Measurements from ENCODE around the gene IFNA1. TPM values are rescaled to one million over a fixed set of nuclear protein-coding genes. Genes with fewer than 3 reads are reported as not detected.
"Not testable (repeated sequence)": the region's sequence is repeated elsewhere in the genome, so short reads cannot be mapped to it uniquely, and the experiment has no call there.

The IFNA1 gene
- total RNA-seq, 1 donor from 2014 or later = 0.62 TPM

DNA sequence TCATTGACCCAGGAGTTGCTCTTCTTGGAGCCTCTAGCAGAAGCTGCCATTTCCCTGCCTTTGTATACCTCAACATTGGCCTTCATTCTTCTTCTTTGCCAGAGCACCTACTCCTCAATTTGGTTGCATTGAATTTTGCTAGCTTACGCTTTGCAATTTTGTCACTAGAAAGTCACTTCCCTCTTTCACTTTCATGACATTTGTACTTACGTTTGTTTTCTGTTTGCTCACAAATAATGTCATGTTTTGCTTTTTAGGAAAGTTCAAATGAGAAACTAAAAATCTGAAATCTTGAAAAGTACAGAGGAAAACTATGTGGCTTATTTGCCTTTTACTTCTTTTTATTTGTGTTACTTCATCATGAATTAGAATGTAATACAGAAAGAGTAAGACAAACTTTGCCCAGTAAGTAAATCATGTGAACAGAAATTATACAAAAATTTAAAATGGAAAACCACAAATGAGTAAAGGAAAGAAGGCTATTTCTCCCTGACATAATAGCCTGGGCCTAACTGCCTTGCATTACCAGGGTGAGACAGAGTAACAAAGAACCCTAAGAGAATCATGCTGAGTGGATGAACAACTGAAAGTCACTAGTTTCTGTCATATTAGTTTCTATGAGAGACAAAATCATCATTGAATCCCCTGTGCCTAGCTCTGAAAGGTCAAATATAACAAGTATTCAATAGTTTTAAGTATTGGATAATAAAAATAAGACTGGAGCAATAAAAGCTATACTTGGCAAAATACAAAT is 7.4 kb upstream of the IFNA1 start:
- DNase-seq (no peak), ATAC-seq (no peak)
- Histone ChIP-seq H3K4me3 (no peak overlapping the region), H3K4me1 (no peaks in the 10 kb centered on the region), H3K36me3 (no peaks in the 10 kb centered on the region), H3K9me3 (no peaks in the 10 kb centered on the region), H3K27ac (no peak overlapping the region), H3K27me3 (ENCODE audit: low read depth) (no peaks in the 10 kb centered on the region)
- TF ChIP-seq CTCF (IDR thresholded peaks at IDR 0.05) = no peak
- intact Hi-C loops (cut with DNase I) = no loop called here

- Histone ChIP-seq H3K36me3 (no peaks in the 10 kb centered on the region), H3K27me3 (ENCODE audit: low read depth) (no peaks in the 10 kb centered on the region), H3K4me3 (no peak overlapping the region), H3K9me3 (no peaks in the 10 kb centered on the region), H3K27ac (no peak overlapping the region), H3K4me1 (no peaks in the 10 kb centered on the region)
- DNase-seq = no peak
- intact Hi-C loops (cut with DNase I) = no loop called here
- ATAC-seq = no peak
- TF ChIP-seq CTCF (IDR thresholded peaks at IDR 0.05) = peak; percentile 47
Measured at GRCh38 chr9:21434202-21435014, 5.8 kb upstream of the IFNA1 start.

- H3K27me3 ChIP-seq (ENCODE audit: low read depth); H3K36me3 ChIP-seq; H3K27ac ChIP-seq; DNase-seq; H3K4me3 ChIP-seq; H3K9me3 ChIP-seq; ATAC-seq; H3K4me1 ChIP-seq; intact Hi-C loops (cut with DNase I): not testable (repeated sequence)
Measured at GRCh38 chr9:21435015-21435383, 5.2 kb upstream of the IFNA1 start.

DNA sequence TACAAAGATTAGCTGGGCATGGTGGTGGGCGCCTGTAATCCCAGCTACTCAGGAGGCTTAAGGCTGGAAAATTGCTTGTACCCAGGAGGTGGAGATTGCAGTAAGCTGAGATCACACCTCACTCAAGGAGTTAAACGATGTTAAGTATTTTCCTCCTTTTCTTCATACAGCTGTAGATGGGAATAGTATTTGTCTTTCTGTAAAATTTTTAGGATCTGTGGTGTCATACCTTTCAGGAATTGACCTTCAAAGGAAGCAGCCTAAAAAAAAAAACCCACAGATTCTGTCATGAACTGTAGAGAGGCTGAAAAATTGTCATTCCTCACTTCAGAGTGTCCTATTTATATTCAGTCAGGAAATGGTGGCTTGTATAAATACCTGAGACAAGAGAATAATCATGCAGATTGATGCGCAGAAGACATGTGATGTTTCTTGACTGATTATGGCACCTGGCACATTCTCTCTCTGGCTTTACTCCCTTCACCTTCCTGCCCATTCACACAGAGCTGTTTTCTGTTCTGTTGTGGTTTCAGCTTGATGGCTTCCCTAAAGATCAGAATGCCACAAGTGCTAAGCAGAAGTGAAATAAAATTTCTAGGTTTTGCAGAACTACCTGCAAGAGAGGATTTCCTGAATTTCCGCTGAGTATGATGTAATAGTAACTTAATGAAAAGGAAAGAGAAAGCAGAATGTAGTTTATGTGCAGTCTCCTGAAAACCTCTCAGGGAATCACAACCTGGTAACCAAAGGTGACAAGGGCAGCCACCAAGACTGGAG is 3.8 kb downstream of the IFNA1 start:
- Histone ChIP-seq H3K4me1 (no peaks in the 10 kb centered on the region), H3K27me3 (ENCODE audit: low read depth) (no peaks in the 10 kb centered on the region), H3K27ac (no peak overlapping the region), H3K4me3 (no peak overlapping the region), H3K36me3 (no peaks in the 10 kb centered on the region), H3K9me3 (peaks cover 6% of the 10 kb centered on the region)
- ATAC-seq = peak; percentile 35 to 62
- DNase-seq = no peak
- intact Hi-C loops (cut with DNase I) = no loop called here
- no peak for TF ChIP-seq CTCF (IDR thresholded peaks at IDR 0.05)

DNA sequence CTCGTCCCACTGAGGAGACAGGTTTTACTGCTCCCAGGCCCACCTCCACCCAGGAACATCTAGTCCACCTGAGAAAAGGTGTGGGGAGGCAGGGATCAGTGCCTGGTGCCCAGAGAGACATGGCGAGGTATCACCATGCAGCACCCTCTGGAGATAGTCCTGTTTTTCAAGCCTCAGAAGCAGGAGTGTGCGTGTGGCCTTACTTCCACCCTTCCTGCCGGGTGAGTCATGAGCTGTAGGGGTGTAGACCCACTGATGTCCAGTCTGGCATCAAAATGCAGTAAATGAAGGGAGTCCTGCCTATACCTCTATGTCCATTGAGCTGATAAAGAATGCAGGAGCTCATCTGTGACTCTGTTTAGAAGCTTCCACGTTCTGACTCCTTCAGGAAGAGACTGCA is 9.1 kb downstream of the IFNA1 start:
- ATAC-seq; DNase-seq; H3K4me1 ChIP-seq; H3K27ac ChIP-seq; H3K9me3 ChIP-seq; H3K27me3 ChIP-seq (ENCODE audit: low read depth); intact Hi-C loops (cut with DNase I); H3K36me3 ChIP-seq; H3K4me3 ChIP-seq: not testable (repeated sequence)

DNA sequence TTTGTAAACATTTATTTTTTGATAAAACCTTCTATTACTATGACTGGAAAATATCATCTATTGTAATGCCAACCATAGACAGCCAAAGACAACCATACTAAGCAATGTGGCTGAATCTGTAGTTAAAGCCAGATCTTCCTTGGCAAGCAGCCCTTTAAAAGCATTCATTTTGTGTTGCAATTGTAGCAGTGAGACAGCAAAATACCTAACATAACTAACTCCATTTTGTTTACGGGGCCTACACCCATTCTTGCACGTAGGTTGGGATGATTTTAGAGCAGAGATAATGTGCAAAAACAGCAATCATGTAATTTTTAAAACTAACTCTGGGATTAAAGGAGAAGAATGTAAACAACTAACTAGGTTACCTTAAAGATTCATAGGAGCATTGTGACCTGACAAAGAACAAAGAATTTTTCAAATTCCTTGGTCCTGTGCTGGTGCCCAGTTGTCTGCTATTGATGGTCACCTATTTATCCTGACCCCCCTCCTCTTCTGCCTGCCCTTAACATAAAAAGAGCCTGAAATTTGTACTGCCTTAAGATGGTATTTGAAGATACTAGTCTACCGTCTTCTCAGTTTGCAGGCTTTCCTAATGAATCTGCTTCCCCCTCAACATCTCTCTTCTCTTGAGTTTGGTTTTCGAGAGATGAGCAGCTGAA is 10.6 kb downstream of the IFNA1 start:
- intact Hi-C loops (cut with DNase I) = no loop called here
- no peak for ATAC-seq
- Histone ChIP-seq H3K4me3 (no peak overlapping the region), H3K36me3 (no peaks in the 10 kb centered on the region), H3K27ac (no peak overlapping the region), H3K27me3 (ENCODE audit: low read depth) (no peaks in the 10 kb centered on the region), H3K9me3 (no peaks in the 10 kb centered on the region), H3K4me1 (no peaks in the 10 kb centered on the region)
- no peak for DNase-seq
- TF ChIP-seq CTCF (IDR thresholded peaks at IDR 0.05) = no peak
